ENCODE measurements around the gene EDC3. TPM values are rescaled to one million over a fixed set of nuclear protein-coding genes. Genes with fewer than 3 reads are reported as not detected.
"Not testable (repeated sequence)": the region's sequence is repeated elsewhere in the genome, so short reads cannot be mapped to it uniquely, and the experiment has no call there.

Gene EDC3
- total and polyA plus RNA-seq, 4 donors, result 13.8 to 41.3 (median 28.0) TPM

DNA sequence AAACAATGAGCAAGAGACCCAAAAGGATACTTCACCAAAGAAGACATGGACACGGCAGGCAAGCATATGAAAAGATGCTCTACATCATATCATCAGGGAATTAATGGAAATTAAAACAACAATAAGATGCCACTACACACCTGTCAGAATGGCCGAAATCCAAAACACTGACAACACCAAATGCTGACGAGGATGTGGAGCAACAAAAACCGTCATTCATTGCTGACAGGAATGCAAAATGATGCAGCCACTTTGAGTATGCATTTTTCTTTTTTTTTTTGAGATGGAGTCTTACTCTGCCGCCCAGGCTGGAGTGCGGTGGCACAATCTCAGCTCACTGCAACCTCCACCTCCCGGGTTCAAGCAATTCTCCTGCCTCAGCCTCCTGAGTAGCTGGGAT is 19.0 kb downstream of the EDC3 start:
- no peaks in the 10 kb centered on the region for H3K4me1 ChIP-seq (ENCODE audit: control insufficient read depth, insufficient read depth, low read length)
- no peak for DNase-seq (ENCODE audit: low read depth in 4 of 6, low spot score in 6 of 6)
- 100% methylated on average over 1 of the region's 7 CpGs for WGBS (ENCODE audit: insufficient coverage)
- no peak overlapping the region for H3K27ac ChIP-seq (ENCODE audit: low read depth, low read length)
- no peak overlapping the region for H3K4me3 ChIP-seq (ENCODE audit: low read depth, low read length)
- H3K9me3 ChIP-seq (ENCODE audit: control insufficient read depth, insufficient read depth, low read length), result no peaks in the 10 kb centered on the region
- H3K27me3 ChIP-seq (ENCODE audit: control insufficient read depth, insufficient read depth, low read length), result no peaks in the 10 kb centered on the region
- peaks cover 28% of the 10 kb centered on the region for H3K36me3 ChIP-seq (ENCODE audit: control insufficient read depth, insufficient read depth, low read length)

DNA sequence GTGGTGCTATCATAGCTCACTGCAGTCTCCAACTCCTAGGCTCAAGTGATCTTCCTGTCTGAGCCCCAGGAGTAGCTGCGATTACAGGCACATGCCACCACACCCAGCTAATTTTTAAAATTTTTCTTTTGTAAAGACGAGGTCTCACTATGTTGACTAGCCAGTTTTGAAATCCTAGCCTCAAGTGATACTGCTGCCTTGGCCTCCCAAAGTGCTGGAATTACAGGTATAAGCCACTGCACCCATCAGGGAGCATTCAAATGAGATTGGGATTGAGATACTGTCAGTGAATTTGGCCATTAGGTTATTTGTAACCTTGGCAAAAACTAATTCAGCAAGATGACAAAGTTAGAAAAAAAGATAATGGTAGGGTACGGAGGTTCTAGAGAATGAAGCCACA is 21.7 kb downstream of the EDC3 start:
- Histone ChIP-seq H3K4me3 (ENCODE audit: low read depth, low read length) (no peak overlapping the region), H3K4me1 (ENCODE audit: control insufficient read depth, insufficient read depth, low read length) (no peaks in the 10 kb centered on the region), H3K36me3 (ENCODE audit: control insufficient read depth, insufficient read depth, low read length) (peaks cover 43% of the 10 kb centered on the region), H3K27me3 (ENCODE audit: control insufficient read depth, insufficient read depth, low read length) (no peaks in the 10 kb centered on the region), H3K27ac (ENCODE audit: low read depth, low read length) (no peak overlapping the region), H3K9me3 (ENCODE audit: control insufficient read depth, insufficient read depth, low read length) (no peaks in the 10 kb centered on the region)
- DNase-seq (ENCODE audit: low read depth in 4 of 6, low spot score in 6 of 6), result no peak
- WGBS (ENCODE audit: insufficient coverage), result 87% methylated on average over 2 of the region's 3 CpGs

DNA sequence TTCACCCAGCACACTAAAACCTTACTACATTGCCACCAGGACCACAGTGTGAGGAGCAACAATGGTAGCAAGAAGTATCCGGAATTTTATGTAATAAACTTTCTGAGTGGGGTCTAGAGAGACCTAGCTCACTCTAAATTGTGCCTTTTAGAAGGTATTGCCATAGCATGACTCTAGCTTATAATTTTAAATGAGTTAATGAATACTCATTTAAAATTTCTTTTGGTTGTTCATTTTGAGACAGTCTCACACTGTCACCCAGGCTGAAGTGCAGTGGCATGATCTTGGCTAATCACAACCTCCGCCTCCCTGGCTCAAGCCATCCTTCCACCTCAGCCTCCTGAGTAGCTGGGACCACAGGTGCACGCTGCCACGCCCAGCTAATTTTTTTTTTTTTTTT is 26.2 kb downstream of the EDC3 start:
- H3K36me3 ChIP-seq (ENCODE audit: control insufficient read depth, insufficient read depth, low read length), result peaks cover 41% of the 10 kb centered on the region
- WGBS (ENCODE audit: insufficient coverage), result no CpG with 5 or more reads among the region's 4 CpGs

DNA sequence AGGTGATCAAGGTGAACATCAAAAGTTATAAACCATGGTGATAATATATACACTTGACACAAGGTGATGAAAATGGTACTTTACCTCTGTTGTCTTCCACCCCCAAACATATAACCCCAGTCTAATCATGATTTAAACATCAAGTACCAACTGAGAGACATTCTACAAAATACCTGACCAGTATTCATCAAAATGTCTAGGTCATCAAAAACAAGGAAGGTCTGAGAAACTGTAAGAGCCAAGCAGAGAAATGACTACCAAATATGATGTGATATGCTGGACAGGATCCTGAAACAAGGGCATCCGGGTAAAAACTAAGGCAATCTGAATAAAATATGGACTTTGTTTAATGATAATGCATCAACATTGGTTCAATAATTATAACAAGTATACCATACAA is 27.8 kb downstream of the EDC3 start:
- Histone ChIP-seq H3K9me3 (ENCODE audit: control insufficient read depth, insufficient read depth, low read length) (no peaks in the 10 kb centered on the region), H3K4me1 (ENCODE audit: control insufficient read depth, insufficient read depth, low read length) (no peaks in the 10 kb centered on the region), H3K27me3 (ENCODE audit: control insufficient read depth, insufficient read depth, low read length) (no peaks in the 10 kb centered on the region), H3K36me3 (ENCODE audit: control insufficient read depth, insufficient read depth, low read length) (peaks cover 26% of the 10 kb centered on the region), H3K4me3 (ENCODE audit: low read depth, low read length) (no peak overlapping the region), H3K27ac (ENCODE audit: low read depth, low read length) (no peak overlapping the region)
- no CpG with 5 or more reads among the region's 1 CpG for WGBS (ENCODE audit: insufficient coverage)
- DNase-seq (ENCODE audit: low read depth in 4 of 6, low spot score in 6 of 6), result no peak

More for the DNA sequence above, 26.2 kb downstream of the EDC3 start:
- DNase-seq (ENCODE audit: low read depth in 4 of 6, low spot score in 6 of 6), result no peak
- Histone ChIP-seq H3K4me1 (ENCODE audit: control insufficient read depth, insufficient read depth, low read length) (no peaks in the 10 kb centered on the region), H3K27ac (ENCODE audit: low read depth, low read length) (no peak overlapping the region), H3K27me3 (ENCODE audit: control insufficient read depth, insufficient read depth, low read length) (no peaks in the 10 kb centered on the region), H3K9me3 (ENCODE audit: control insufficient read depth, insufficient read depth, low read length) (no peaks in the 10 kb centered on the region), H3K4me3 (ENCODE audit: low read depth, low read length) (no peak overlapping the region)

DNA sequence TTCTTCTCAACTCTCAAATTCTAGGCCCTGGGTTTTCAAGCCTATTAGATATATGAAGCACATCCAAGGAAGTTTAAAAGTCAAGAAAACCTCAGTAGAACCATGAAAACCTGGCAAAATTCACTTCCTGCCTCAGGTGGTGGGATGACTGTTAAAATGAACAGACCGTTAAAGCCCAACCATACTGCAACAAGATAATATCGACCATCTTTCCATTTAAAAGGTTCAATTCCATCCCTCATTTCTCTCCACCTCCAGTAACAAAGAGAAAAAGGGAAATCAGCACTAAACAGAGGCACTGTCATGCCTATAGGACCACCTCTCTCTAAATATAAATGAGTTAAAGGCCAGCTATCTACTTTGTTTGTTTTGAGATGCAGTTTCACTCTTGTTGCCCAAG is 31.2 kb downstream of the EDC3 start:
- WGBS (ENCODE audit: insufficient coverage), result 100% methylated on average over 1 of the region's 2 CpGs

DNA sequence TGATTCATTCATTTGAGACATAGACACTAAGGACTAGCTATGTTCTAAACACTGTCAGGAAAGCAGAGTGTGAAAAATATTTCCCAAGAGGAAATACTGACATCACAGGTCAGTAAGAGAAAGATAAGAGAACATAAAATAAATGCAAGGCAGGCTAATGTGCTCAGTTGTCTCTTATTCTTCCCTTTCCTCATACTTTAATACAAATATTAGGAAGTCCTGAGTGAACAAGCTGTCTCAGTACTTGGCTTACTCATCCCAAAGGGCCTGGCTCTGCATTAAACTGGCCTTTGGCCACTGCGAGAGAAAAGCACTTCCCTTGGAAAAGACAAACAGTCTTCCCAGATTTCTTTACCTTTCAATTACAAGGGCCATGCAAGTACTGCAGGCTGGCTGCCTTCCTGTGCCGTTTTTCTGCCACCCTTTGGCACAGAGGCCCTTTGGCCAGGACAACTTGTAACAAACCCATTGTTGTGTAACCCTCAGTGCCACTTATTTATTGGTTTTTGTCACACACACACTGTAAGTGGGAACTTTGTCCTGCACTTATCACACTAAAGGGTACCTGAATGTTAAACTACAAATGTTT is 31.7 kb downstream of the EDC3 start:
- WGBS (ENCODE audit: insufficient coverage), result 17% methylated on average over 2 of the region's 2 CpGs
- Histone ChIP-seq H3K27me3 (ENCODE audit: control insufficient read depth, insufficient read depth, low read length) (no peaks in the 10 kb centered on the region), H3K4me1 (ENCODE audit: control insufficient read depth, insufficient read depth, low read length) (no peaks in the 10 kb centered on the region), H3K36me3 (ENCODE audit: control insufficient read depth, insufficient read depth, low read length) (peaks cover 3% of the 10 kb centered on the region), H3K9me3 (ENCODE audit: control insufficient read depth, insufficient read depth, low read length) (no peaks in the 10 kb centered on the region), H3K4me3 (ENCODE audit: low read depth, low read length) (no peak overlapping the region), H3K27ac (ENCODE audit: low read depth, low read length) (no peak overlapping the region)
- DNase-seq (ENCODE audit: low read depth in 4 of 6, low spot score in 6 of 6), result peak in 3 of 6 donors; percentile 13 to 53 (median 19)

More for the DNA sequence above, 31.2 kb downstream of the EDC3 start:
- no peak for DNase-seq (ENCODE audit: low read depth in 4 of 6, low spot score in 6 of 6)
- H3K36me3 ChIP-seq (ENCODE audit: control insufficient read depth, insufficient read depth, low read length), result peaks cover 3% of the 10 kb centered on the region
- no peaks in the 10 kb centered on the region for H3K27me3 ChIP-seq (ENCODE audit: control insufficient read depth, insufficient read depth, low read length)
- no peak overlapping the region for H3K27ac ChIP-seq (ENCODE audit: low read depth, low read length)
- no peaks in the 10 kb centered on the region for H3K4me1 ChIP-seq (ENCODE audit: control insufficient read depth, insufficient read depth, low read length)
- H3K9me3 ChIP-seq (ENCODE audit: control insufficient read depth, insufficient read depth, low read length), result no peaks in the 10 kb centered on the region
- no peak overlapping the region for H3K4me3 ChIP-seq (ENCODE audit: low read depth, low read length)

DNA sequence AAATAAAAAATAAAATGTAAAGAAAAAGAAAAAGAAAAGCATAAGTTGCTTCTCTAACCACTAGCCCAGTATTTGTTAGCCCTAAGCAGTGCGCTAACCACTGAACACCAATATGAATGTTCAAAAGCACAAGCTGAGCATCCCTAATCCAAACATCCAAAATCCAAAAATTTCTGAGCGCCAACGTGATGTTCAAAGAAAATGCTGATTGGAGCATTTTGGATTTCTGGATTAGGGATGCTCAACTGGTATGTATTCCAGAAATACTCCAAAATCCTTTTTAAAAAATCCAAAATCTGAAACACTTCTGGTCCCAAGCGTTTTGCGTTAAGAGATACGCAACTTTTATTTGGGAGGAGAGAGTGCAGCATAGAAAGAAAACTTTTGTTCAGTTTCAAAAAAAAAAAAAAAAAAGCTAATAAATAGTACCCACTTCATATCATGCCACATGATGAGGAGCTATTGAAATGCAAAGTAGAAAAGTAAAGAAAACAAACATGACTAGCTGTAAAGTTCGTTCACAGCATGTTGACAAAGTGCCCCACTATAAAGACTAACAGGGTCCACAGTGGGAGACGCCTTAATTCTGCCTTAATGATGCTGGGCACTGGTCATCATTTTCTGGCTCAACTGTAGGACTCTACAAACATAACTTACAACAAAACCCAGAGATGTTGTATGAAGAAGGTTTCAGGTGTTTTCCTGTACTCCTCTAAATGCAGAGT is 32.4 kb downstream of the EDC3 start:
- Histone ChIP-seq H3K9me3 (ENCODE audit: control insufficient read depth, insufficient read depth, low read length) (no peaks in the 10 kb centered on the region), H3K4me1 (ENCODE audit: control insufficient read depth, insufficient read depth, low read length) (no peaks in the 10 kb centered on the region), H3K27ac (ENCODE audit: low read depth, low read length) (no peak overlapping the region), H3K27me3 (ENCODE audit: control insufficient read depth, insufficient read depth, low read length) (no peaks in the 10 kb centered on the region), H3K36me3 (ENCODE audit: control insufficient read depth, insufficient read depth, low read length) (peaks cover 3% of the 10 kb centered on the region), H3K4me3 (ENCODE audit: low read depth, low read length) (no peak overlapping the region)
- no peak for DNase-seq (ENCODE audit: low read depth in 4 of 6, low spot score in 6 of 6)
- WGBS (ENCODE audit: insufficient coverage), result no CpG with 5 or more reads among the region's 8 CpGs

DNA sequence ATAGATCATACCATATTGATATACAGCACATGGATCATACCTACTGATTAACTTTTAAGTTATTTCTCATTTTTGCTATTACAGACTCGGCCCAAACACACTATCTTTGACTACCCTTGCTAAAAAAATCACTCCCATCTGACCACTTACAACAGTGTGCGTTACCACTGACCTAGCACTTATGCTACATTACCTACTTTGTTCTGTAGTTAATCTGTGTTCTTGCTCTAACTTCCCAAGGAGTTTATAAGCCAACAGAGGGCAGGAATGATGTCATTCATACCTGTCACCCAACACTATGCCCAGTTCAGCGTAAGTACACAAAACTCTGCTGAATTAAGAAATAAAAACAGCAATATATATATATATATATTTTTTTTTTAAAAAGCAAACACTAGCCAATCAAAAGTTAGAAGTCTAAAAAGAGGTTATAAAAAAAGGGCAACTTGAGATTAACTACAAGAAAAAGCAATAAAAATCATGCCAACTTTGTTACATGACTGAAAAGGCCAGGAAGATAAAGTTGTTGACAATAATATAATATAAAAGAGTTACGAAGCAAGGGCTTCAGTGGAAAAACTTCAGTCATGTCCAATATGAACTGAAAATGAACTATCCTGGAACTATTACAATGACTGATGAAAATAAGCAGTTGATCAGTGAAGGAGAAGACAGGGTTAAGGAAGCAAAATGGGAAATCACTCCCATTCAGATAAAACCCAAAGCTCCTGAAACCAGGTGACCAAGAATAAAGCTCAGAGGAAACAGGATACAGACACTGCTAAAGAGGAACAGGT is 33.6 kb downstream of the EDC3 start:
- no peak overlapping the region for H3K4me3 ChIP-seq (ENCODE audit: low read depth, low read length)
- peaks cover 3% of the 10 kb centered on the region for H3K36me3 ChIP-seq (ENCODE audit: control insufficient read depth, insufficient read depth, low read length)
- 91% methylated on average over 2 of the region's 4 CpGs for WGBS (ENCODE audit: insufficient coverage)
- H3K9me3 ChIP-seq (ENCODE audit: control insufficient read depth, insufficient read depth, low read length), result no peaks in the 10 kb centered on the region
- H3K4me1 ChIP-seq (ENCODE audit: control insufficient read depth, insufficient read depth, low read length), result peaks cover 2% of the 10 kb centered on the region
- H3K27ac ChIP-seq (ENCODE audit: low read depth, low read length), result no peak overlapping the region
- no peak for DNase-seq (ENCODE audit: low read depth in 4 of 6, low spot score in 6 of 6)
- H3K27me3 ChIP-seq (ENCODE audit: control insufficient read depth, insufficient read depth, low read length), result no peaks in the 10 kb centered on the region

DNA sequence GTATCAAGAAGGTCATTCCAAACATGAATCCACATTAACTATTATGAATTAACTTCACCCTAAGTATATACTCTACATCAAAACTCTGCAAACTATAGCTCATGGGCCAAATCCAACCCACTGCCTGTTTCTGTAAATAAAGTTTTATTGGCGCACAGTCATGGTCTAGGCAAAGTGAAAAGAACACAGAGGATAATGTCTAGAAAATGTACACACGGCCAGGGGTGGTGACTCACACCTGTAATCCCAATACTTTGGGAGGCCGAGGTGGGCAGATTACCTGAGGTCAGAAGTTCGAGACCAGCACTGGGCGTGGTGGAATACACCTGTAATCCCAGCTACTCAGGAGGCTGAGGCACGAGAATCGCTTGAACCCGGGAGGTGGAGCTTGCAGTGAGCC is 34.5 kb downstream of the EDC3 start:
- not testable (repeated sequence) for DNase-seq (ENCODE audit: low read depth in 4 of 6, low spot score in 6 of 6); H3K4me1 ChIP-seq (ENCODE audit: control insufficient read depth, insufficient read depth, low read length); H3K4me3 ChIP-seq (ENCODE audit: low read depth, low read length); H3K36me3 ChIP-seq (ENCODE audit: control insufficient read depth, insufficient read depth, low read length); H3K27ac ChIP-seq (ENCODE audit: low read depth, low read length); H3K27me3 ChIP-seq (ENCODE audit: control insufficient read depth, insufficient read depth, low read length); H3K9me3 ChIP-seq (ENCODE audit: control insufficient read depth, insufficient read depth, low read length)
- 91% methylated on average over 6 of the region's 8 CpGs for WGBS (ENCODE audit: insufficient coverage)
